CD4-positive, alpha-beta memory T cell (primary cell): ENCODE measurements around the gene MUSTN1. TPM values are rescaled to one million over a fixed set of nuclear protein-coding genes. Genes with fewer than 3 reads are reported as not detected.

Experiments used
- CTCF ChIA-PET: fragments of 350-600 bp; sonication (Branson Sonifier 250); formaldehyde crosslinking; loops from one replicate; lab custom pipeline; 2021; ENCODE audit warnings: inconsistent platforms; ENCODE audit not compliant: partially characterized antibody; lab: Charles Lee
- POLR2A ChIA-PET: fragments of 350-600 bp; sonication (Branson Sonifier 250); formaldehyde crosslinking; loops from one replicate; lab custom pipeline; 2021; ENCODE audit not compliant: partially characterized antibody; lab: Charles Lee
- DNase-seq, 5 donors: peaks; one replicate each; pipeline versions ENCODE4 v3.0.0 to v3.0.0-alpha.2; 2020 to 2022; ENCODE audit warnings: mixed read lengths in 1 of 5
- H3K27ac ChIP-seq: one replicate; pipeline ENCODE4 v1.7.0; 2013; ENCODE audit warnings: low read depth, low read length
- H3K27me3 ChIP-seq: 2 replicates; pipeline ENCODE4 v1.7.0; 2013; ENCODE audit warnings: mild to moderate bottlenecking, low read length, moderate library complexity; ENCODE audit not compliant: insufficient read depth
- H3K36me3 ChIP-seq: 2 replicates; pipeline ENCODE4 v1.7.0; 2013; ENCODE audit warnings: mild to moderate bottlenecking, low read length, moderate library complexity; ENCODE audit not compliant: insufficient read depth
- H3K4me1 ChIP-seq: 2 replicates; pipeline ENCODE4 v1.7.0; 2013; ENCODE audit warnings: mild to moderate bottlenecking, low read length, moderate library complexity; ENCODE audit not compliant: insufficient read depth
- H3K4me3 ChIP-seq, 2 donors: one replicate each; pipeline ENCODE4 v1.7.0; 2013; ENCODE audit warnings: low read length in 2 of 2, mild to moderate bottlenecking in 1 of 2
- H3K9me3 ChIP-seq, 2 donors: one replicate each; pipeline ENCODE4 v1.7.0; 2013; ENCODE audit warnings: low read length in 2 of 2, control low read depth in 1 of 2; ENCODE audit not compliant: control insufficient read depth in 1 of 2
- H3K27ac Mint-ChIP-seq, 7 donors: one replicate each; pipeline ENCODE4 v1.8.0; 2020 to 2021; ENCODE audit warnings: mixed read lengths in 7 of 7, mild to moderate bottlenecking in 6 of 7, inconsistent platforms in 3 of 7, moderate library complexity in 3 of 7
- H3K27me3 Mint-ChIP-seq, 2 donors: one replicate each; pipeline ENCODE4 v1.8.0; 2020 to 2021; ENCODE audit warnings: mixed read lengths in 2 of 2
- H3K36me3 Mint-ChIP-seq, 2 donors: one replicate each; pipeline ENCODE4 v1.8.0; 2020 to 2021; ENCODE audit warnings: mixed read lengths in 2 of 2, inconsistent platforms in 1 of 2, mild to moderate bottlenecking in 1 of 2
- H3K4me1 Mint-ChIP-seq, 4 donors: one replicate each; pipeline ENCODE4 v1.8.0; 2020 to 2021; ENCODE audit warnings: mixed read lengths in 4 of 4, mild to moderate bottlenecking in 1 of 4
- H3K4me3 Mint-ChIP-seq, 8 donors: one replicate each; pipeline ENCODE4 v1.8.0; 2020 to 2021; ENCODE audit warnings: mixed read lengths in 8 of 8, mild to moderate bottlenecking in 7 of 8, moderate library complexity in 6 of 8, inconsistent platforms in 3 of 8
- H3K9me3 Mint-ChIP-seq, 8 donors: one replicate each; pipeline ENCODE4 v1.8.0; 2020 to 2021; ENCODE audit warnings: mixed read lengths in 8 of 8, mild to moderate bottlenecking in 5 of 8, inconsistent platforms in 3 of 8, moderate library complexity in 1 of 8
- intact Hi-C: fragments of 100-400 bp; cut with micrococcal nuclease; formaldehyde crosslinking; loops from one replicate; pipeline ENCODE4 v1.15.1; 2023
- polyA plus RNA-seq, 2 donors: library from polyadenylated mRNA; unstranded; fragments of 300-500 nt; fragmentation: Illumina TruSeq; gene quantifications; one replicate each; pipeline ENCODE4 v1.2.3, GENCODE V29; 2021
- total RNA-seq, 2 experiments: library from RNA; stranded (reverse); gene quantifications; one replicate each; pipeline ENCODE4 v1.2.3, GENCODE V29; 2021

Gene MUSTN1
- 1 to 10 TPM; 1.6 to 3.3 TPM for total RNA-seq
- not detected for polyA plus RNA-seq

- Mint-ChIP-seq H3K9me3 (no peaks in the 10 kb centered on the region), H3K27me3 (no peaks in the 10 kb centered on the region), H3K36me3 (peaks cover 8 to 14% of the 10 kb centered on the region in 2 donors), H3K4me1 (peaks cover 19 to 27% (median 23%) of the 10 kb centered on the region in 4 donors), H3K27ac (no peak within 1 kb of the TSS), H3K4me3 (no peak within 1 kb of the TSS)
- H3K27me3 ChIP-seq = no peaks in the 10 kb centered on the region
- CTCF ChIA-PET = interaction anchor here (1.0 to 1.1 kb wide), 2 partner anchors 11 to 13 kb away, joined by 3 read pairs; no protein-coding TSS in a partner anchor
- H3K4me1 ChIP-seq = peaks cover 23% of the 10 kb centered on the region
- DNase-seq = no peak
- peaks cover 3% of the 10 kb centered on the region for H3K36me3 ChIP-seq
- no peak within 1 kb of the TSS for H3K27ac ChIP-seq
- H3K4me3 ChIP-seq = no peak within 1 kb of the TSS
- intact Hi-C loops = no loop called here
- no peaks in the 10 kb centered on the region for H3K9me3 ChIP-seq
- POLR2A ChIA-PET = no interaction called here
Measured at GRCh38 chr3:52834871-52835501, at the start of gene MUSTN1. TSS of gene MUSTN1 (minus strand) at chr3:52835019. CDS start at chr3:52834948, 71 bp downstream.

- POLR2A ChIA-PET = no interaction called here
- intact Hi-C loops = no loop called here
- peak overlapping the region in 2 of 7 donors; percentile 26 to 60 for H3K27ac Mint-ChIP-seq
- H3K36me3 Mint-ChIP-seq = peaks cover 45 to 46% of the 10 kb centered on the region in 2 donors
- no peak overlapping the region for H3K4me3 Mint-ChIP-seq
- H3K27ac ChIP-seq = no peak overlapping the region
- CTCF ChIA-PET = interaction anchor here (2.1 kb wide), 1 partner anchor 10 kb away, joined by 10 read pairs; no protein-coding TSS in a partner anchor
- H3K4me1 ChIP-seq = peaks cover 4% of the 10 kb centered on the region
- DNase-seq = no peak
- no peaks in the 10 kb centered on the region for H3K9me3 ChIP-seq
- H3K36me3 ChIP-seq = peaks cover 11% of the 10 kb centered on the region
- no peaks in the 10 kb centered on the region for H3K27me3 Mint-ChIP-seq
- H3K9me3 Mint-ChIP-seq = no peaks in the 10 kb centered on the region
- H3K4me3 ChIP-seq = no peak overlapping the region
- peaks cover 8 to 25% (median 13%) of the 10 kb centered on the region in 4 donors for H3K4me1 Mint-ChIP-seq
- no peaks in the 10 kb centered on the region for H3K27me3 ChIP-seq
Measured at GRCh38 chr3:52882377-52882776, 47.6 kb upstream of the MUSTN1 start.

DNA sequence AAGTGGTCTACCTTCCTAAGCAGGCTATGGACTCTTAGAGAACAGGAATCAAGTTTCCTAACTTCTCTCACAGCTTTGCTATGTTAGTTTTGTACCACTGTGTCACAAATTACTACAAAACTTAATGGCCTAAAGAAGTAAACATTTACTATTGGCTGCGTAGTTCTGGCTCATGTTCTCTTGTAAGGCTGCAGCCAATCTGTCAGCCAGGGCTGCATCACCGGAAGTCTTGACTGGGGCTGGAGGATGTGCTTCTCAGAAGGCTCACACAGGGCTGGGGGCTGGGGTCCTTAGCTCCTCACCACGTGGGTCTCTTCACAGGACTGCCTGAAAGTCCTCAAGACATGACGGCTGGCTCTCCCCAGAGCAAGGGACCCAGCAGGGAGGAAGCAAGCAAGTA is 47.1 kb upstream of the MUSTN1 start:
- Histone ChIP-seq H3K4me3 (no peak overlapping the region), H3K9me3 (no peaks in the 10 kb centered on the region), H3K36me3 (peaks cover 11% of the 10 kb centered on the region), H3K4me1 (peaks cover 4% of the 10 kb centered on the region), H3K27me3 (no peaks in the 10 kb centered on the region), H3K27ac (no peak overlapping the region)
- H3K36me3 Mint-ChIP-seq = peaks cover 44 to 46% of the 10 kb centered on the region in 2 donors
- H3K27me3 Mint-ChIP-seq = no peaks in the 10 kb centered on the region
- intact Hi-C loops = no loop called here
- H3K4me3 Mint-ChIP-seq = no peak overlapping the region
- H3K4me1 Mint-ChIP-seq = peaks cover 8 to 29% (median 13%) of the 10 kb centered on the region in 4 donors
- POLR2A ChIA-PET = no interaction called here
- no peak for DNase-seq
- peak overlapping the region in 1 of 7 donors; percentile 64 for H3K27ac Mint-ChIP-seq
- H3K9me3 Mint-ChIP-seq = no peaks in the 10 kb centered on the region
- CTCF ChIA-PET = interaction anchor here (2.1 kb wide), 1 partner anchor 11 kb away, joined by 10 read pairs; no protein-coding TSS in a partner anchor

- H3K4me3 ChIP-seq = no peak overlapping the region
- H3K27ac ChIP-seq = no peak overlapping the region
- intact Hi-C loops = no loop called here
- Mint-ChIP-seq H3K36me3 (peaks cover 35 to 37% of the 10 kb centered on the region in 2 donors), H3K27ac (no peak overlapping the region), H3K9me3 (no peaks in the 10 kb centered on the region), H3K4me3 (no peak overlapping the region), H3K27me3 (no peaks in the 10 kb centered on the region), H3K4me1 (peaks cover 13 to 37% (median 21%) of the 10 kb centered on the region in 4 donors)
- ChIA-PET POLR2A (no interaction called here), CTCF (interaction anchor here (1.0 to 2.4 kb wide), 2 partner anchors 13 to 54 kb away, joined by 3 to 11 read pairs; no protein-coding TSS in a partner anchor)
- H3K9me3 ChIP-seq = no peaks in the 10 kb centered on the region
- peaks cover 9% of the 10 kb centered on the region for H3K36me3 ChIP-seq
- no peaks in the 10 kb centered on the region for H3K27me3 ChIP-seq
- no peak for DNase-seq
- peaks cover 7% of the 10 kb centered on the region for H3K4me1 ChIP-seq
Measured at GRCh38 chr3:52880474-52880873, 45.7 kb upstream of the MUSTN1 start.

DNA sequence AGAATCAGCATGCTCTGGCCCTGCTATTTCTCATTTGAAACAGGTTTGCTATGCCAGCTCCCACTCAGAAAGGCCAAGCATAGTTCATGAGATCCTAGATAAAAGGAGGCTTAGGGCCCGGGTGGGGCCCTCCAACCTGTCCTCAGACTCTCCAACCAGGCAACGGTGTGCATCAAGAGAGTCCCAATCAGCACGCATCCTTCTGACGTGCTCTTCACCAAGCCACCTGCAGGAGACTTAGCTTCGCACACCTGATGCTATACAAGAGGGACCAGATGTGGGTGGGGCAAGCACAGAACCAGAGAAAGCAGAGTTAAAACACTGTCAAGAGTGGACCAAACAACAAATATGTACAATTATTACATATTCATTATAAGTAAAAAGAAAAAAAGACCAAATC is 45.2 kb upstream of the MUSTN1 start:
- Mint-ChIP-seq H3K27me3 (no peaks in the 10 kb centered on the region), H3K9me3 (no peaks in the 10 kb centered on the region), H3K4me1 (peaks cover 13 to 41% (median 26%) of the 10 kb centered on the region in 4 donors), H3K36me3 (peaks cover 30 to 33% of the 10 kb centered on the region in 2 donors), H3K4me3 (no peak overlapping the region), H3K27ac (no peak overlapping the region)
- Histone ChIP-seq H3K27ac (no peak overlapping the region), H3K4me3 (no peak overlapping the region), H3K36me3 (peaks cover 7% of the 10 kb centered on the region), H3K9me3 (no peaks in the 10 kb centered on the region), H3K27me3 (no peaks in the 10 kb centered on the region), H3K4me1 (peaks cover 12% of the 10 kb centered on the region)
- CTCF ChIA-PET = interaction anchor here (2.4 kb wide), 1 partner anchor 13 kb away, joined by 11 read pairs; no protein-coding TSS in a partner anchor
- POLR2A ChIA-PET = no interaction called here
- DNase-seq = no peak
- intact Hi-C loops = no loop called here

- Histone ChIP-seq H3K9me3 (no peaks in the 10 kb centered on the region), H3K27ac (no peak overlapping the region), H3K4me3 (no peak overlapping the region), H3K36me3 (peaks cover 7% of the 10 kb centered on the region), H3K27me3 (no peaks in the 10 kb centered on the region), H3K4me1 (peaks cover 15% of the 10 kb centered on the region)
- peak overlapping the region in 1 of 7 donors; percentile 35 for H3K27ac Mint-ChIP-seq
- H3K4me3 Mint-ChIP-seq = no peak overlapping the region
- DNase-seq = no peak
- H3K36me3 Mint-ChIP-seq = peaks cover 26 to 29% of the 10 kb centered on the region in 2 donors
- peaks cover 14 to 45% (median 30%) of the 10 kb centered on the region in 4 donors for H3K4me1 Mint-ChIP-seq
- no peaks in the 10 kb centered on the region for H3K9me3 Mint-ChIP-seq
- H3K27me3 Mint-ChIP-seq = no peaks in the 10 kb centered on the region
- intact Hi-C loops = no loop called here
- ChIA-PET CTCF (interaction anchor here (0.6 to 2.4 kb wide), 2 partner anchors 14 to 1356 kb away, joined by 3 to 11 read pairs; no protein-coding TSS in a partner anchor), POLR2A (no interaction called here)
Measured at GRCh38 chr3:52879581-52879980, 44.8 kb upstream of the MUSTN1 start.

DNA sequence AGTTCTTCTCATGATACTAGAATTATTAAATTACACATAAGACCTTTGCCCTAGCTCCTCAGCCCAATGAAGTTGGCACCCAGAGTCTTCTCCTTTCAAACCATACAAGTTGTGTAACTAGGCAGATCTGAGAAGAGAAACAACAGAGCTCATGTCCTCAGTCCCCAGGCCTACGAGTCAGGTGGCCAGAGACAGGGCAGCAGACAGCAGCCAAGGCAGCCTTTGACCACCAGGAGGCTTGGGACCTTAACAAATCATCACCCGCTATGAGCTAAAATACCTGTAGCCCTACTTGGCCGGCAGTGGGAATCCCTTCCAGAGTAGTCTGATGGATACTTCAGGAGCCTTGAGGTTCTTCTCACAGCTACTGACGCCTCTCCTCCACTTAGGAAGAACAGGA is 44.3 kb upstream of the MUSTN1 start:
- Histone ChIP-seq H3K27ac (no peak overlapping the region), H3K36me3 (peaks cover 7% of the 10 kb centered on the region), H3K4me3 (no peak overlapping the region), H3K9me3 (no peaks in the 10 kb centered on the region), H3K4me1 (peaks cover 19% of the 10 kb centered on the region), H3K27me3 (no peaks in the 10 kb centered on the region)
- H3K4me1 Mint-ChIP-seq = peaks cover 18 to 49% (median 34%) of the 10 kb centered on the region in 4 donors
- H3K27me3 Mint-ChIP-seq = no peaks in the 10 kb centered on the region
- intact Hi-C loops = no loop called here
- ChIA-PET POLR2A (no interaction called here), CTCF (interaction anchor here (0.6 to 2.4 kb wide), 2 partner anchors 14 to 1356 kb away, joined by 3 to 11 read pairs; no protein-coding TSS in a partner anchor)
- no peaks in the 10 kb centered on the region for H3K9me3 Mint-ChIP-seq
- H3K27ac Mint-ChIP-seq = peak overlapping the region in 1 of 7 donors; percentile 43
- H3K4me3 Mint-ChIP-seq = no peak overlapping the region
- H3K36me3 Mint-ChIP-seq = peaks cover 23 to 29% of the 10 kb centered on the region in 2 donors
- no peak for DNase-seq
